HepG2 (cell line): ENCODE data around the gene WNK1. TPM values are rescaled to one million over a fixed set of nuclear protein-coding genes. Genes with fewer than 3 reads are reported as not detected.

ENCODE experiments used
- ATAC-seq: fragments of 200-7000 bp; cut with Tn5 transposase; 3 replicates; pipeline ENCODE4 v1.9.1; 2020; ENCODE audit warnings: mild to moderate bottlenecking, moderate library complexity
- BruUV-seq: library from RNA; stranded (reverse); fragments of 400-500 nt; replicated peaks from 2 replicates; lab custom pipeline; 2021; lab: Mats Ljungman, UMichigan
- CTCF ChIA-PET: fragments of 300-600 bp; formaldehyde crosslinking; extraction: SDS; loops from one replicate; lab custom pipeline; 2021; ENCODE audit warnings: low total read pairs, inconsistent platforms, low intra/inter-chr PET ratio; lab: Yijun Ruan, JAX
- POLR2A ChIA-PET: fragments of 350-600 bp; sonication (Branson Sonifier 250); formaldehyde crosslinking; loops from one replicate; lab custom pipeline; 2020; ENCODE audit warnings: antibody characterized with exemption, inconsistent platforms; lab: Yijun Ruan, JAX
- DNase-seq: peaks from one replicate; pipeline ENCODE4 v3.0.0-alpha.2; 2015; ENCODE audit warnings: low spot score
- FAIRE-seq: peaks from 3 replicates; lab custom pipeline; 2011; peaks lifted over from hg19 to GRCh38; lab: Jason Lieb, UNC
- H2AFZ ChIP-seq: one replicate; pipeline ENCODE4 v1.6.1; 2011; ENCODE audit warnings: low read length, inconsistent platforms
- H3K27ac ChIP-seq: fragments of 300-600 bp; 3 replicates; pipeline ENCODE4 v1.8.0; 2011; ENCODE audit warnings: mixed run types, mild to moderate bottlenecking, mixed read lengths, low read length, inconsistent platforms; ENCODE audit not compliant: insufficient read depth; ENCODE audit errors: extremely low read length
- H3K27me3 ChIP-seq, 2 experiments: fragments of 200-600 bp in 1 of 2; 2 replicates in 1 of 2; 3 replicates in 1 of 2; pipeline versions ENCODE4 v1.6.0 to v1.8.0; 2011; ENCODE audit warnings: low read length in 2 of 2, mild to moderate bottlenecking in 2 of 2, moderate library complexity in 2 of 2, inconsistent platforms in 1 of 2; ENCODE audit not compliant: insufficient read depth in 2 of 2, control insufficient read depth in 1 of 2
- H3K36me3 ChIP-seq, 2 experiments: fragments of 200-600 bp in 1 of 2; replicated peaks in 1 of 2; 2 replicates in 1 of 2; 3 replicates in 1 of 2; pipeline versions ENCODE4 v1.5.1 to v1.8.0; 2011; ENCODE audit warnings: low read length in 2 of 2, inconsistent platforms in 1 of 2; ENCODE audit not compliant: insufficient read depth in 2 of 2, control insufficient read depth in 1 of 2
- H3K4me1 ChIP-seq: 2 replicates; pipeline ENCODE4 v1.5.1; 2012; ENCODE audit warnings: low read length, inconsistent platforms; ENCODE audit not compliant: insufficient read depth
- H3K4me2 ChIP-seq: 2 replicates; pipeline ENCODE4 v1.6.0; 2011; ENCODE audit warnings: low read depth, low read length, inconsistent platforms
- H3K4me3 ChIP-seq, 3 experiments: fragments of 200-600 bp in 1 of 3; sonication (generic), shearing (Covaris generic) in 1 of 3; replicated peaks in 1 of 3; 2 replicates each; pipeline ENCODE4 v1.5.1; 2011 to 2016; ENCODE audit warnings: low read length in 3 of 3, inconsistent platforms in 2 of 3, low read depth in 2 of 3, mild to moderate bottlenecking in 2 of 3, control low read depth in 1 of 3, mixed read lengths in 1 of 3; ENCODE audit not compliant: insufficient read depth in 1 of 3
- H3K79me2 ChIP-seq: one replicate; pipeline ENCODE4 v1.6.1; 2011; ENCODE audit warnings: low read length, inconsistent platforms; ENCODE audit not compliant: insufficient read depth
- H3K9ac ChIP-seq: 2 replicates; pipeline ENCODE4 v1.6.0; 2011; ENCODE audit warnings: mild to moderate bottlenecking, low read depth, low read length, inconsistent platforms; ENCODE audit not compliant: insufficient read depth
- H3K9me3 ChIP-seq: 2 replicates; pipeline ENCODE4 v1.5.1; 2012; ENCODE audit warnings: mild to moderate bottlenecking, low read length
- H4K20me1 ChIP-seq: 2 replicates; pipeline ENCODE4 v1.6.0; 2011; ENCODE audit warnings: inconsistent platforms, mild to moderate bottlenecking, low read length, moderate library complexity; ENCODE audit not compliant: insufficient read depth
- ARID3A ChIP-seq: IDR thresholded peaks from 2 replicates; pipeline ENCODE4 v1.6.1; 2012; ENCODE audit warnings: low read depth, low read length, improper control_type of control experiment
- GLI4 ChIP-seq: sonication (generic); formaldehyde crosslinking; IDR thresholded peaks from 2 replicates; pipeline ENCODE4 v1.5.1; 2020; ENCODE audit warnings: missing genetic modification reagents, mild to moderate bottlenecking, moderate library complexity, borderline replicate concordance
- SAP130 ChIP-seq: IDR thresholded peaks from 2 replicates; pipeline ENCODE4 v1.6.1; 2016; ENCODE audit warnings: low read depth
- TFAP4 ChIP-seq: sonication (generic); IDR thresholded peaks from 2 replicates; pipeline ENCODE4 v1.6.1; 2016; ENCODE audit warnings: low read depth, borderline replicate concordance
- TGIF2 ChIP-seq: IDR thresholded peaks from 2 replicates; pipeline ENCODE4 v1.6.1; 2016; ENCODE audit warnings: control low read depth, missing compliant biosample characterization
- ZBTB33 ChIP-seq: sonication (generic); formaldehyde crosslinking; IDR thresholded peaks from 2 replicates; pipeline ENCODE4 v1.4.0; 2020; ENCODE audit warnings: missing genetic modification reagents
- ZBTB42 ChIP-seq: sonication (generic); formaldehyde crosslinking; IDR thresholded peaks from 2 replicates; pipeline ENCODE4 v1.5.0; 2020; ENCODE audit warnings: mild to moderate bottlenecking, missing genetic modification reagents
- WGBS: methylation state at CpG from one replicate; pipeline ENCODE4 v1.1.6; 2017; ENCODE audit warnings: low lambda C conversion rate; 5-methylcytosine and 5-hydroxymethylcytosine counted together
- in situ Hi-C: cut with HindIII; loops from 2 replicates; pipeline ENCODE4 v1.10.0; 2017; ENCODE audit warnings: low pct_unique_long_range_greater_than_20kb; ENCODE audit not compliant: extremely low pct_ligation_motif_present
- intact Hi-C: fragments of 100-400 bp; cut with micrococcal nuclease; formaldehyde crosslinking; loops from one replicate; pipeline ENCODE4 v1.10.0; 2022; ENCODE audit not compliant: unreplicated experiment
- polyA plus RNA-seq, 8 experiments: library from polyadenylated mRNA; depleted of rRNA in 3 of 8; stranded (reverse) in 7 of 8; unstranded in 1 of 8; fragments of >200 nt; fragmentation: Illumina TruSeq in 4 of 8; extraction: Trizol in 4 of 8; gene quantifications; 2 replicates each; pipeline versions ENCODE4 v1.2.1 to v1.2.3, GENCODE V29; 2011 to 2016; ENCODE audit warnings: low read depth in 4 of 8, missing spikeins in 1 of 8, mixed read lengths in 1 of 8; ENCODE audit not compliant: insufficient read depth in 1 of 8
- total RNA-seq, 5 experiments: library from RNA; depleted of rRNA; stranded (reverse); fragments of >200 nt; fragmentation: Illumina TruSeq; extraction: Trizol; gene quantifications; 2 replicates each; pipeline ENCODE4 v1.2.3, GENCODE V29; 2016; ENCODE audit warnings: low read depth in 1 of 5
- TF ChIP-seq, protein P1 (sequence below): sonication (generic); formaldehyde crosslinking; IDR thresholded peaks from 2 replicates; pipeline ENCODE4 v1.5.1; 2020; ENCODE audit warnings: mild to moderate bottlenecking, missing genetic modification reagents

Gene WNK1
- total and polyA plus RNA-seq, 2 of the 13 experiments (the other 11 are each of a cell fraction or from before 2014, with no cell fraction given) = 31.1 to 54.8 TPM

DNA sequence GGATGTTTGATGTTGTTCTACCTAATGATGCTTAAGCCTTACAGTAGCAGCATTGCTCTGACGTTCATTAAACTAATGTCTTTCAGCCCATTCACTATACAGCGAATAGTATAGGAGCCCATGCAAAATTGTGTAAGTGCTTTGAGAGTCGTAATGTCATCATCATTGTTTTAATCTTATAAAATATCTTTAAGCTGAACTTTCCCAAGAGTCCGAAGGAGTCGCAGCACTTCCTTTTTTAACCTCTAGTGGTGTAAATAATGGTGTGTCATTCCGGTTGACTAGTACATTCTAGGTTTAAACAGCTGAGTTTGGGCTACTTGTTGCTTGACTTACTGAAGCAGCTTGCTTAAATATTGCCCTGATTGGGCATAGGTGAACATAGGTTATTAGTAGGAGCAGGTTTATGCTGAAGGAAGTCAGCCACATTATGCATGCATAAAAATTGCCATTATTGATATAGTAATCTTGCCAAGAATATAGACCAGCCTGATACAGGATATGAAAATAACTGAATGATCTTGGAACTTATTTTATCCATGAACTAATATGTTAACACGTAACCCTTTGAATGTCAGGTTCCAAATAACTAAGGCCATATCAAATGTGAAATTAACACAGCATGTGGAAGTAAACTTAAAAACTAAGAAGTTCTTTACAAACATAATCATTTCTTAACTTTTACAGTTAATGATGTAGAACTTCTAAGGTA lies 2.6 kb downstream of the WNK1 start:
- peak overlapping the region; percentile 75 for H3K4me2 ChIP-seq
- CTCF ChIA-PET = interaction anchor here (1.0 kb wide), 1 partner anchor 59 kb away, joined by 3 read pairs; no protein-coding TSS in a partner anchor
- no peak overlapping the region for H2AFZ ChIP-seq
- peak overlapping the region; percentile 73 to 91 (median 88) for H3K4me3 ChIP-seq
- intact Hi-C loops (loop anchor here (5.0 kb wide), 1 partner anchor 62 kb away; no protein-coding TSS in a partner anchor), in situ Hi-C loops (loop anchor here (5.0 to 10.0 kb wide), 2 partner anchors 140 to 183 kb away; no protein-coding TSS in a partner anchor)
- peak overlapping the region; percentile 80 for H3K9ac ChIP-seq
- ATAC-seq (no peak), FAIRE-seq (no peak), DNase-seq (peak; percentile 70)
- peaks cover 61% of the 10 kb centered on the region for H4K20me1 ChIP-seq
- no peak for TF ChIP-seq GLI4 (CRISPR knock-in tag)
- TF ChIP-seq, protein P1, sequence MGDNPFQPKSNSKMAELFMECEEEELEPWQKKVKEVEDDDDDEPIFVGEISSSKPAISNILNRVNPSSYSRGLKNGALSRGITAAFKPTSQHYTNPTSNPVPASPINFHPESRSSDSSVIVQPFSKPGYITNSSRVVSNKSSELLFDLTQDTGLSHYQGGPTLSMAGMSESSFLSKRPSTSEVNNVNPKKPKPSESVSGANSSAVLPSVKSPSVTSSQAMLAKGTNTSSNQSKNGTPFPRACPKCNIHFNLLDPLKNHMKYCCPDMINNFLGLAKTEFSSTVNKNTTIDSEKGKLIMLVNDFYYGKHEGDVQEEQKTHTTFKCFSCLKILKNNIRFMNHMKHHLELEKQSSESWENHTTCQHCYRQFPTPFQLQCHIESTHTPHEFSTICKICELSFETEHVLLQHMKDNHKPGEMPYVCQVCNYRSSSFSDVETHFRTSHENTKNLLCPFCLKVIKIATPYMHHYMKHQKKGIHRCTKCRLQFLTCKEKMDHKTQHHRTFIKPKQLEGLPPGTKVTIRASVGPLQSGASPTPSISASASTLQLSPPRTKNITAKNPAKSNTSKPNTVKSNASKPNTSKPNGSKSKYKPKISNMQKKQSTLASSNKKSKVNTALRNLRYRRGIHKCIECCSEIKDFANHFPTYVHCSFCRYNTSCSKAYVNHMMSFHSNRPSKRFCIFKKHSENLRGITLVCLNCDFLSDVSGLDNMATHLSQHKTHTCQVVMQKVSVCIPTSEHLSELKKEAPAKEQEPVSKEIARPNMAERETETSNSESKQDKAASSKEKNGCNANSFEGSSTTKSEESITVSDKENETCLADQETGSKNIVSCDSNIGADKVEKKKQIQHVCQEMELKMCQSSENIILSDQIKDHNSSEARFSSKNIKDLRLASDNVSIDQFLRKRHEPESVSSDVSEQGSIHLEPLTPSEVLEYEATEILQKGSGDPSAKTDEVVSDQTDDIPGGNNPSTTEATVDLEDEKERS (CRISPR knock-in tag) = 0 out of 2 replicates have a peak, but pooled peaks have one; percentile 34
- TF ChIP-seq ARID3A = 0 out of 2 replicates have a peak, but pooled peaks have one; percentile 18
- peak; percentile 69 for TF ChIP-seq SAP130 (CRISPR knock-in tag)
- no peak for TF ChIP-seq ZBTB33 (CRISPR knock-in tag)
- TF ChIP-seq TGIF2 = 0 out of 2 replicates have a peak, but pooled peaks have one; percentile 17
- TF ChIP-seq TFAP4 = peak; percentile 70
- no peak for TF ChIP-seq ZBTB42 (CRISPR knock-in tag)
- H3K36me3 ChIP-seq = no peaks in the 10 kb centered on the region; a peak in 1 of 5 replicates
- BruUV-seq = TSS peak; percentile 37
- no peaks in the 10 kb centered on the region; a peak in 1 of 5 replicates for H3K27me3 ChIP-seq
- H3K9me3 ChIP-seq = no peaks in the 10 kb centered on the region
- H3K79me2 ChIP-seq = peaks cover 67% of the 10 kb centered on the region
- 2% methylated on average over 7 of the region's 7 CpGs for whole genome bisulfite sequencing
- H3K4me1 ChIP-seq = peaks cover 44% of the 10 kb centered on the region
- POLR2A ChIA-PET = interaction anchor here (0.7 to 2.9 kb wide), 4 partner anchors 138 to 185 kb away, joined by 3 to 11 read pairs (median 4); no protein-coding TSS in a partner anchor
- H3K27ac ChIP-seq = peak overlapping the region; percentile 11
